ENCODE measurements around the gene FOXP2.

DNA sequence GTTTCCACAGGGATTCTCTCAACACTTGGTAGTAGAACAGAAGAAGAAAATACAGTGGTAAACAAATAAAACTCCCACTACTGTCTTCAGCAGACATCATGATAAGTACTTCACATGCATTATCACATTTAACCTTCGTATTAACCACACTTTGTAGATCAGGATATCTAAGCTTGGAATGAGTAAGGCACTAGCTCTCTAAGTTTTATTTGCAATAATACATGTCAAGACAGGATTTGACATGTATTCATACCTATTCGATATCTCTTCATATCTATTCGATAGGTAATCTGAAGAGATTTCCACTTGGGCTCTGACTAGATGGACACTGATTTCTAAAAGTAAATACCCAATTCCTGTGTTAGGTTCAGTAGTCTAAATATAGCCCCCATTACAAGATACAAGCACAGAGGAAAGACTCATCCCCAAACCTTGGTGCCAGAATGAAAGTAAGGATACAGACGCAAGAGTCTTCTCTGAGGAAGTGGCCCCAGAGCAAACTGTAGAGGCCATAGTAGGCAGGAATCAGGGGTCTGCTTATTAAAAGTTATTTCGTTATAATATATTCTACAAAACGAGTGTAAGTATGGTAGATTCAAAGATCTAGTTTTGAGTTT is 58.4 kb downstream of the FOXP2 start:
- TF ChIP-seq, protein P1, sequence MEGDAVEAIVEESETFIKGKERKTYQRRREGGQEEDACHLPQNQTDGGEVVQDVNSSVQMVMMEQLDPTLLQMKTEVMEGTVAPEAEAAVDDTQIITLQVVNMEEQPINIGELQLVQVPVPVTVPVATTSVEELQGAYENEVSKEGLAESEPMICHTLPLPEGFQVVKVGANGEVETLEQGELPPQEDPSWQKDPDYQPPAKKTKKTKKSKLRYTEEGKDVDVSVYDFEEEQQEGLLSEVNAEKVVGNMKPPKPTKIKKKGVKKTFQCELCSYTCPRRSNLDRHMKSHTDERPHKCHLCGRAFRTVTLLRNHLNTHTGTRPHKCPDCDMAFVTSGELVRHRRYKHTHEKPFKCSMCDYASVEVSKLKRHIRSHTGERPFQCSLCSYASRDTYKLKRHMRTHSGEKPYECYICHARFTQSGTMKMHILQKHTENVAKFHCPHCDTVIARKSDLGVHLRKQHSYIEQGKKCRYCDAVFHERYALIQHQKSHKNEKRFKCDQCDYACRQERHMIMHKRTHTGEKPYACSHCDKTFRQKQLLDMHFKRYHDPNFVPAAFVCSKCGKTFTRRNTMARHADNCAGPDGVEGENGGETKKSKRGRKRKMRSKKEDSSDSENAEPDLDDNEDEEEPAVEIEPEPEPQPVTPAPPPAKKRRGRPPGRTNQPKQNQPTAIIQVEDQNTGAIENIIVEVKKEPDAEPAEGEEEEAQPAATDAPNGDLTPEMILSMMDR (IDR thresholded peaks at IDR 0.05) = no peak
- TF ChIP-seq POLR2A (IDR thresholded peaks at IDR 0.05) = no peak

All from sigmoid colon (tissue), 3 donors.